22Rv1 (cell line): ENCODE results near the gene ECD.

Experiments used
- CTCF ChIP-seq: fragments of 450-650 bp; IDR thresholded peaks from 2 replicates; pipeline ENCODE4 v1.5.1; 2017; ENCODE audit warnings: mild to moderate bottlenecking
- ZFX ChIP-seq: fragments of 450-650 bp; IDR thresholded peaks from 2 replicates; pipeline ENCODE4 v1.6.1; 2017; ENCODE audit warnings: antibody characterized with exemption, borderline replicate concordance

- TF ChIP-seq CTCF (no peak), ZFX (no peak)
Observed at GRCh38 chr10:73205890-73206289, 38.1 kb upstream of the ECD start.
